GM23248 (cell line): ENCODE data around the gene GPANK1. TPM values are rescaled to one million over a fixed set of nuclear protein-coding genes. Genes with fewer than 3 reads are reported as not detected.

Experiments used
- DNase-seq: peaks from one replicate; pipeline ENCODE4 v3.0.0-alpha.2; 2015
- H2AFZ ChIP-seq: fragments of 200-600 bp; sonication (generic); 2 replicates; pipeline ENCODE4 v1.6.1; 2016; ENCODE audit warnings: antibody characterized with exemption
- H3F3A ChIP-seq: fragments of 200-600 bp; sonication (generic); 2 replicates; pipeline ENCODE4 v1.6.1; 2016; ENCODE audit warnings: mild to moderate bottlenecking, antibody characterized with exemption, mixed run types; ENCODE audit not compliant: insufficient read depth
- H3K27ac ChIP-seq: fragments of 200-600 bp; sonication (generic); 2 replicates; pipeline ENCODE4 v1.5.1; 2016; ENCODE audit warnings: mild to moderate bottlenecking
- H3K27me3 ChIP-seq: fragments of 200-600 bp; sonication (generic); replicated peaks from 2 replicates; pipeline ENCODE4 v1.6.1; 2016; ENCODE audit warnings: mild to moderate bottlenecking; ENCODE audit not compliant: insufficient read depth
- H3K36me3 ChIP-seq: fragments of 200-600 bp; sonication (generic); 2 replicates; pipeline ENCODE4 v1.6.1; 2016; ENCODE audit warnings: low read depth, mild to moderate bottlenecking
- H3K4me1 ChIP-seq: fragments of 200-600 bp; sonication (generic); 2 replicates; pipeline ENCODE4 v1.6.1; 2016; ENCODE audit warnings: mild to moderate bottlenecking; ENCODE audit not compliant: insufficient read depth
- H3K4me2 ChIP-seq: fragments of 200-600 bp; sonication (generic); one replicate; pipeline ENCODE4 v1.6.1; 2016; ENCODE audit warnings: mild to moderate bottlenecking; ENCODE audit not compliant: unreplicated experiment
- H3K4me3 ChIP-seq: fragments of 200-600 bp; sonication (generic); 2 replicates; pipeline ENCODE4 v1.5.1; 2016; ENCODE audit warnings: mild to moderate bottlenecking
- H3K79me2 ChIP-seq: fragments of 200-600 bp; sonication (generic); 2 replicates; pipeline ENCODE4 v1.6.1; 2016; ENCODE audit warnings: mild to moderate bottlenecking; ENCODE audit not compliant: insufficient read depth
- H3K9ac ChIP-seq: fragments of 200-600 bp; sonication (generic); 2 replicates; pipeline ENCODE4 v1.6.1; 2016; ENCODE audit warnings: mild to moderate bottlenecking
- H3K9me2 ChIP-seq: fragments of 200-600 bp; sonication (generic); 2 replicates; pipeline ENCODE4 v1.6.1; 2016; ENCODE audit warnings: mixed run types, mild to moderate bottlenecking, moderate library complexity; ENCODE audit not compliant: insufficient read depth
- H3K9me3 ChIP-seq: fragments of 200-600 bp; sonication (generic); one replicate; pipeline ENCODE4 v1.6.1; 2017; ENCODE audit warnings: low read depth
- H4K20me1 ChIP-seq: fragments of 200-600 bp; sonication (generic); 2 replicates; pipeline ENCODE4 v1.6.0; 2016; ENCODE audit not compliant: insufficient read depth
- EZH2 ChIP-seq: fragments of 200-600 bp; sonication (generic); IDR thresholded peaks from 2 replicates; pipeline ENCODE4 v1.6.1; 2018; ENCODE audit warnings: antibody characterized with exemption, mild to moderate bottlenecking; ENCODE audit not compliant: insufficient read depth, poor library complexity, severe bottlenecking
- EZH2phosphoT487 ChIP-seq: fragments of 200-600 bp; sonication (generic); IDR thresholded peaks from 2 replicates; pipeline ENCODE4 v1.6.1; 2018; ENCODE audit warnings: antibody characterized with exemption, moderate library complexity, mild to moderate bottlenecking, low read depth; ENCODE audit not compliant: insufficient read depth
- WGBS, 2 experiments: methylation state at CpG; one replicate each; pipeline ENCODE4 v1.1.6; 2015 to 2017; ENCODE audit warnings: low lambda C conversion rate in 2 of 2, low coverage in 1 of 2; ENCODE audit errors: missing lambda C conversion rate in 2 of 2; 5-methylcytosine and 5-hydroxymethylcytosine counted together
- in situ Hi-C: fragments of 300-500 bp; cut with MboI; formaldehyde crosslinking; loops from 2 replicates; pipeline ENCODE4 v1.15.0; 2020
- polyA plus RNA-seq: library from polyadenylated mRNA; unstranded; fragments of >200 nt; fragmentation: Nextera tagmentation; extraction: Ambion mirVana; gene quantifications from 2 replicates; pipeline ENCODE4 v1.2.1, GENCODE V29; 2016
- total RNA-seq: library from RNA; depleted of rRNA; stranded (reverse); fragments of >200 nt; shearing (Covaris generic); gene quantifications from 2 replicates; pipeline ENCODE4 v1.2.3, GENCODE V29; 2014

GPANK1 gene
- total and polyA plus RNA-seq, 2 experiments from 2014 or later, result 10.6 to 19.3 TPM

DNA sequence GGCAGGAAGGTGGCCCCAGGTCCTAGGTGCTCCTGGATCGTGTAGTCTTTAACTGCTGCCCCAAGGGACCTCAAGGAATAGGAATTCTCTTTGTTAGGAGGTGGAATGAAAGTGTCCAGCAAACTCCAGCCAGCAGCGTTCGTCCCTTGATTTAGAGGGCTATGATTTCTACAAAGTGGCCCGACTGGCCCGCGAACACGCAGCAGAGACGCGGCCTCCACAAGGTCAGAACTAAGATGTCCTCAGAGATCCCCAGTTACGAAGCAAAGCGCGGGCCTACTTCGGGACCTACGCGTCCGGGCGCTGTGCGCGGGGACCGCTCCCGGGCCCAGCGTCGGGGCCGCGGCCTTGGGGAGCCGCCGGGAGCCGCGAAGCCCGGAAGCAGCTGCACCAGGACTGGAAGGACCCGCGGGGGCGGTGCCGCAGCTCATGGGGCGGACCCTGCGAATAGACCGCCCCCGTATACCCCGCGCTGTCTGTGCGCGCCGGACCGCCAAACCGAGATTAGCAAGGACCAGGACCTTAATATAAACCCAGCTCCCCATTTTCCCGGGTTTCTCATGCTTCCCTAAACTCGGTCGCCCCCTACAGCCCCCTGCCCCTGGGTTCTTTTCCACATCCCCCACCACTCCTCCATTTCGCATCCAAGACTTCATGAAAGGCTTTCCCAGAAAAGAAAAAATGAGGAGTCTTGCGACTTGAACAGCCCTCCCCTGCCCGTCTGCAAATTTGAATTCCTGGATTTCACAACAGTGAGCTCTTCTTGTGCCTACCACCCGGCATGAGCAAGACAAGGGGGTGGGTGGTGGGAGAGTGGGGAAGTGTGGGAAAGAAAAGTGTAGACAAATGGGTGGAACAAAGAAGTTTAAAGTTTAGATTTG, 4.2 kb downstream of the GPANK1 start, which contains the start of gene C6orf47:
TSS of gene C6orf47 (minus strand) at position 398 of the 881 bp plus-strand sequence. CDS start 831 bp downstream, outside the sequence.
- H2AFZ ChIP-seq, result peak within 1 kb of the TSS; percentile 80
- no peaks in the 10 kb centered on the region for H3K9me2 ChIP-seq
- peak within 1 kb of the TSS; percentile 88 for H3K9ac ChIP-seq
- H3K27ac ChIP-seq, result peak within 1 kb of the TSS; percentile 76
- in situ Hi-C loops, result no loop called here
- H3K79me2 ChIP-seq, result peaks cover 84% of the 10 kb centered on the region
- H3K27me3 ChIP-seq, result no peaks in the 10 kb centered on the region
- no peaks in the 10 kb centered on the region for H4K20me1 ChIP-seq
- H3K4me2 ChIP-seq, result peak within 1 kb of the TSS; percentile 97
- H3K4me3 ChIP-seq, result peak within 1 kb of the TSS; percentile 91
- peak; percentile 91 for DNase-seq
- H3F3A ChIP-seq, result peaks cover 31% of the 10 kb centered on the region
- 1 to 2% methylated on average over 33 to 51 of the region's 52 CpGs for WGBS, 2 experiments
- TF ChIP-seq EZH2 (no peak), EZH2phosphoT487 (no peak)
- H3K9me3 ChIP-seq, result no peaks in the 10 kb centered on the region
- H3K4me1 ChIP-seq, result peaks cover 24% of the 10 kb centered on the region
- H3K36me3 ChIP-seq, result no peaks in the 10 kb centered on the region

DNA sequence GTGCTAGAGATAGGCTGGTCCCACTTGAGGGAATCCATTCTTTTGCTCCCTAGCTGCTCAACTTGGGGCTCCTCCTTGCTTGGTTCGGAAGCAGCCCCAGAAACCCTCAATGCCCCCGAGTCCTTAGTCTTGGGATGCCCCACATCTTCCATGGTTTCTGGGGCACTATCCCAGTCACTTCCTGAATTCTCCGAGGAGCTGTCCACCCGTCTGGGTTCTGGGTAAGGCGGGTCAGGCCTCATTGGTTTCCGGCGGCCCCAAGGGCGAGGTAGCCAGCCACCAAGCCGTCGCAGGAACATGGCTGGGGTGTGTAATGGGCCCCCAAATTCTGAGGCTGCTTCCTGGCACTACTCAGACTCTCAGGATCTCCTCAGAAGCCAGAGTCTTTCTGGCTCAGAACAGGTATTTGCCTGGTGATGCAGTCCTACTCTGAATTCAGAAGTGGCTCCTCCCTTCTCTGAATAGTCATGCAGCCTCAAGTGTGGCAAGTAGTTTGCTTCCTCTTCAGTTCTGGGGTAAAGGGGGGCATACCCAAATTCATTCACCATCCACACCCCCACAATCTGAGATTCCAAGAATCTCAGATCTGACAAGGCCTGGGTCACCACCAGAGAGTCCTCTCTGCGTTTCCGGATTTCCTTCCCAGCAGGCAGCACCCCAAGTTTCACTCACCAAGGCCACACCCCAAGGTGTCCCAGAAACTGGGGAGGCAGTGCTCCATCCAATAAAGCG, 5.0 kb downstream of the GPANK1 start:
- H3K9ac ChIP-seq, result peak overlapping the region; percentile 88
- peaks cover 24% of the 10 kb centered on the region for H3K4me1 ChIP-seq
- H3K9me2 ChIP-seq, result no peaks in the 10 kb centered on the region
- H3K9me3 ChIP-seq, result no peaks in the 10 kb centered on the region
- peak overlapping the region; percentile 91 for H3K4me3 ChIP-seq
- WGBS, 2 experiments, result 34 to 40% methylated on average over 13 of the region's 13 CpGs
- H3K27ac ChIP-seq, result peak overlapping the region; percentile 76
- no peaks in the 10 kb centered on the region for H3K27me3 ChIP-seq
- peaks cover 92% of the 10 kb centered on the region for H3K79me2 ChIP-seq
- peak; percentile 64 for DNase-seq
- peaks cover 27% of the 10 kb centered on the region for H3F3A ChIP-seq
- peak overlapping the region; percentile 97 for H3K4me2 ChIP-seq
- H4K20me1 ChIP-seq, result no peaks in the 10 kb centered on the region
- in situ Hi-C loops, result no loop called here
- peak overlapping the region; percentile 80 for H2AFZ ChIP-seq
- no peak for TF ChIP-seq EZH2
- TF ChIP-seq EZH2phosphoT487, result no peak
- H3K36me3 ChIP-seq, result no peaks in the 10 kb centered on the region

DNA sequence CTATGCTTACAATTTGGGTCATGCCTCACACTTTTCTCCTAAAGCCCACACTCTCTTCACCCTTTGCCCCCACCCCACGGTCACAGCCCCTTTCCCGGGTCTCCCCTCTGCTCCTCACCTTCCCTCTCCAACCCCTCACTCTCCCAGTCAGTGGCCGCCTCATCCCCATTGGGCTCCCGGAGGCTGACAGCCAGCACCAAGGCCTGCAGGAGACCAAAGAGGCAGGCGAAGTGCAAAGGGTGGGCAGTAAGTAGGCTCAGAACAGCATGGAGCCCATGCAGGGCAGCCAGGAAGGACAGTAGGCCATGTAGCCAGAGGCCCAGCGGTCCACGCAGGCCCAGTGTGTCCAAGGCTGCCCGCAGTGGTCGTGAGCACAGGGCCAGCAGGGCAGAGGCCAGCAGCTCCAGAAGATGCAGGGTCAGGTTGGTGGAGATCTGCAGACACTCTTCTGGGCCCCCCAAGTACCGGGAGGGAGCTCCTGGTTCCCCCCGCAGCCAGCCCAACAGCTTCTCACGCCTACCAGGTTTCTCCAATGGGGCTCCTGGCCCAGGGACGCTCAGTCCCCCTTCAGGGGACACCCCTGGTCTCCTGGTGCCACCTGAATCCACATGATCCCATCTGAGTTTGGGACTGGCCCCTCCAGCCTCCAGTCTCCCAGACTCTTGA, 5.7 kb downstream of the GPANK1 start:
- peak overlapping the region; percentile 91 for H3K4me3 ChIP-seq

More for the DNA sequence above, 5.7 kb downstream of the GPANK1 start:
- peak overlapping the region; percentile 97 for H3K4me2 ChIP-seq
- no peaks in the 10 kb centered on the region for H4K20me1 ChIP-seq
- no peak for DNase-seq
- TF ChIP-seq EZH2phosphoT487 (no peak), EZH2 (no peak)
- H3K27ac ChIP-seq, result no peak overlapping the region
- no peaks in the 10 kb centered on the region for H3K36me3 ChIP-seq
- H3K9ac ChIP-seq, result peak overlapping the region; percentile 88; the same call in 1 of the 2 replicates
- peaks cover 97% of the 10 kb centered on the region for H3K79me2 ChIP-seq
- WGBS, 2 experiments, result 88 to 96% methylated on average over 10 to 13 of the region's 13 CpGs
- no peaks in the 10 kb centered on the region for H3K9me3 ChIP-seq
- in situ Hi-C loops, result no loop called here
- H3K4me1 ChIP-seq, result peaks cover 24% of the 10 kb centered on the region
- no peaks in the 10 kb centered on the region for H3K9me2 ChIP-seq
- no peaks in the 10 kb centered on the region for H3K27me3 ChIP-seq
- peaks cover 21% of the 10 kb centered on the region for H3F3A ChIP-seq
- no peak overlapping the region for H2AFZ ChIP-seq
